Activated naive CD8-positive, alpha-beta T cell treated with anti-CD3 and anti-CD28 coated beads for 36 hours (primary cell): Measurements from ENCODE around the gene NPHP3. TPM values are rescaled to one million over a fixed set of nuclear protein-coding genes. Genes with fewer than 3 reads are reported as not detected.
"Not testable (repeated sequence)": the region's sequence is repeated elsewhere in the genome, so short reads cannot be mapped to it uniquely, and the experiment has no call there.

Experiments
- DNase-seq: peaks from one replicate; pipeline ENCODE4 v3.0.0; 2021
- H3K27ac Mint-ChIP-seq: one replicate; pipeline ENCODE4 v1.8.0; 2022; ENCODE audit warnings: mild to moderate bottlenecking, moderate library complexity, mixed read lengths
- H3K27me3 Mint-ChIP-seq: one replicate; pipeline ENCODE4 v1.8.0; 2022; ENCODE audit warnings: mild to moderate bottlenecking, mixed read lengths
- H3K36me3 Mint-ChIP-seq: one replicate; pipeline ENCODE4 v1.8.0; 2021; ENCODE audit warnings: mild to moderate bottlenecking, mixed read lengths
- H3K4me1 Mint-ChIP-seq: one replicate; pipeline ENCODE4 v1.8.0; 2021; ENCODE audit warnings: mixed read lengths
- H3K4me3 Mint-ChIP-seq: one replicate; pipeline ENCODE4 v1.8.0; 2022; ENCODE audit warnings: mild to moderate bottlenecking, moderate library complexity, mixed read lengths
- H3K9me3 Mint-ChIP-seq: one replicate; pipeline ENCODE4 v1.8.0; 2022; ENCODE audit warnings: mixed read lengths
- total RNA-seq, 2 experiments: library from RNA; stranded (reverse); gene quantifications; one replicate each; pipeline ENCODE4 v1.2.3, GENCODE V29; 2021

The NPHP3 gene
- total RNA-seq, 2 experiments from 2014 or later = 7.3 to 8.4 TPM

DNA sequence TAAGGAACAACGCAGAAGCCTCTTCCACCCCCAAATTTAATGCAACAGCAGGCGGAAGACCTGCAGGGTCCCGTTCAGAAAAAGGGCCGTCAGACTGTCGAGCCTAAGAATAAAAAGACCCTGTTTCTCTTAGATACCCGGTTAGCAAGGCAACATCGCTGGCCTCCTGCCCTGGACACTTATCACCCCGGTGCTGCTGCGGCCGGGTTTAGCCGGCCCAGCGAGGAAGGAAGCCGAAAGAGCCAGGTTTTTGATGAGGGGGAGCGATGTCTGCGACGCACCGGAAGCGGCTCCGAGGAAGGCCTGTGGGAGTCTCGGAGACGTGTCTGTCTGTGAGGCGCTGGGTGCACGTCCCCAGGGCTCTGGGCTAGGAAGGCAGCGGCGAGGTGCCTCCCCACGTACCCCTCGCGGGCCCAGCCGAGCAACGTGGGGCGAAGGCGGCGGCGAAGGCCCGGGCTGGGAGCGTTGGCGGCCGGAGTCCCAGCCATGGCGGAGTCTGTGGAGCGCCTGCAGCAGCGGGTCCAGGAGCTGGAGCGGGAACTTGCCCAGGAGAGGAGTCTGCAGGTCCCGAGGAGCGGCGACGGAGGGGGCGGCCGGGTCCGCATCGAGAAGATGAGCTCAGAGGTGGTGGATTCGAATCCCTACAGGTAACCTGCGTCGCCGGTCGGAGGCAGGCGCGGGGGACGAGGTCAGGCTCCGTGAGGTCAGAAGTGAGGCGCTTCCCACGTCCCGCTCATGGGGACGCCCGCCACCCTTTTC is 62.0 kb downstream of the NPHP3 start, which contains the start of gene UBA5:
Gene UBA5 (plus strand): TSS at position 278 of the 759 bp plus-strand sequence. CDS start 209 bp downstream, at position 487.
- no peaks in the 10 kb centered on the region for H3K9me3 Mint-ChIP-seq

DNA sequence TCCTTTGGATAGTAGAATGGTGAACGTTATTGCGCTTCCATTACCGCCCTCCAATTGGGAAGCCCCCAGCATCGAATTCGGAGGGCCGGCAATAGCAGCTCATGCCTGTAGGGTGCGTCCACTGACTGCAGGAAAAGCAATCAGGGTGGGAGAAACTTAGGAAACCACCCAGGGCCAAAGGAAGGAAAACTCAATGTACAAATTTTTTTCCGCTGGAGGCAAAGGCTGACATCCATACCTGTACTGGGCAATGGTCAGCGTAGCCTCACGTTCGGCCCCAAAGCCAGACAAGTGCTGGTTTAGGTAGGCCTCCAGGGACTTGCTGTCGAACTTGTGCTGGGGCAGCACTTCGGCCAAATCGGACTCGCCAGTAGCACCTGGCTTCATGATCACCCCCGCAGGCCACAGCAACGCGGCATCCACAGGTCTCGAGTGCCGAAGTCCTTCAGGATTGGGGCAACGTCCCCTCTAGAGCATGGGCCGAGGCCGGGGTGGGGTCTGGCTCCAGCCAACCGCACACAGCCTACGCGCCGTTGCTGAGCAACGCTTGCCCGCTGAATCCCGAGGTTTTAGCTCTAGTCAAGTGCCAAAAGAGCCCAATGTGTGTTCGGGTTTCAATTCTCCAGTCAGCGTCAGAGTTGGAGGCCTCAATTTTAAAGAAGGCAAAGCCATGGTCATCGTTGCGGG is 62.7 kb downstream of the NPHP3 start, which contains the start of gene ACAD11:
Gene ACAD11 (minus strand): TSS at position 445 of the 687 bp plus-strand sequence. CDS start 58 bp downstream, at position 387.
- H3K4me3 Mint-ChIP-seq = peak within 1 kb of the TSS; percentile 94
- peaks cover 20% of the 10 kb centered on the region for H3K36me3 Mint-ChIP-seq
- DNase-seq = peak; percentile 55
- H3K4me1 Mint-ChIP-seq = peaks cover 47% of the 10 kb centered on the region
- peak within 1 kb of the TSS; percentile 97 for H3K27ac Mint-ChIP-seq
- H3K9me3 Mint-ChIP-seq = no peaks in the 10 kb centered on the region
- H3K27me3 Mint-ChIP-seq = no peaks in the 10 kb centered on the region

More for the DNA sequence above, 62.0 kb downstream of the NPHP3 start, which contains the start of gene UBA5:
- peak within 1 kb of the TSS; percentile 94 for H3K4me3 Mint-ChIP-seq
- no peaks in the 10 kb centered on the region for H3K27me3 Mint-ChIP-seq
- H3K27ac Mint-ChIP-seq = peak within 1 kb of the TSS; percentile 97
- DNase-seq = peak; percentile 78
- H3K36me3 Mint-ChIP-seq = peaks cover 20% of the 10 kb centered on the region
- peaks cover 51% of the 10 kb centered on the region for H3K4me1 Mint-ChIP-seq

- peaks cover 19% of the 10 kb centered on the region for H3K36me3 Mint-ChIP-seq
- peak overlapping the region; percentile 94 for H3K4me3 Mint-ChIP-seq
- H3K27me3 Mint-ChIP-seq = no peaks in the 10 kb centered on the region
- no peaks in the 10 kb centered on the region for H3K9me3 Mint-ChIP-seq
- peaks cover 43% of the 10 kb centered on the region for H3K4me1 Mint-ChIP-seq
- peak overlapping the region; percentile 97 for H3K27ac Mint-ChIP-seq
- DNase-seq = no peak
These were observed 63.2 kb downstream of the NPHP3 start for GRCh38 chr3:132659000-132659364.

DNA sequence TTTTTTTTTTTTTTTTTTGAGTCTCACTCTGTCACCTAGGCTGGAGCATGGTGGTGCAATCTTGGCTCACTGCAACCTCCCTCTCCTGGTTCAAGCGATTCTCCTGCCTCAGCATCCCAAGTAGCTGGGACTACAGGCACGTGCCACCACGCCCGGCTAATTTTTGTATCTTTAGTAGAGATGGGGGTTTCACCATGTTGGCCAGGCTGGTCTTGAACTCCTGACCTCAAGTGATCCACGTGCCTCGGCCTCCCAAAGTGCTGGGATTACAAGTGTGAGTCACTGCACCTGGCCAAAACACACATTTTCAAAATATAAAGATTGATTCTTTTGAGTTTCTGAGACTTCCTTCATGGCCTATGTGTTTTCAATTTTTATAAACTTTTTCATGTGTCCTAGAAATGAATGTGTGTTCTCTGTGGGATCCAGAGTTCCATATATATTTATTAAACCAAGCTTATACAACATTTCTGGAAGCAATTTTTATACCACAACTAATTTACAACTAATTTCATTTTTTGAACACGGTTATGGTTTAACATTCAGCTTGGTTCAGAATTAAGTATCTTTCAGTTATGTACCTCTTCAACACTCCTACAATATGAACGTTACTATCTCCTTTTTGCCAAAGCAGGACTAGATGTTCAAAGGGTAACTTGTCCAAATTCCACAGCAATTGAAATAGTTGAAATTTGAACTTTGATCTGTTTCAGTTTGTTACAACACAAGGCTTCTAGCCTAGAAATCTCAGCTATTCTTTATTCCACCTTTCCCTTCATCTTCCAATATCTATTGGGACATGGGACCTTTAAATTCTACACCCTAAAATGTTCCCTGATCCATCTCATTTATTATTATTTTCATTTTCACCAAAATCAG is 64.1 kb downstream of the NPHP3 start:
- no peaks in the 10 kb centered on the region for H3K9me3 Mint-ChIP-seq
- peaks cover 15% of the 10 kb centered on the region for H3K36me3 Mint-ChIP-seq
- DNase-seq = no peak
- H3K27me3 Mint-ChIP-seq = no peaks in the 10 kb centered on the region
- H3K4me3 Mint-ChIP-seq = peak overlapping the region; percentile 94
- peaks cover 35% of the 10 kb centered on the region for H3K4me1 Mint-ChIP-seq
- H3K27ac Mint-ChIP-seq = no peak overlapping the region

- H3K36me3 Mint-ChIP-seq = peaks cover 3% of the 10 kb centered on the region
- no peaks in the 10 kb centered on the region for H3K9me3 Mint-ChIP-seq
- no peaks in the 10 kb centered on the region for H3K27me3 Mint-ChIP-seq
- peaks cover 20% of the 10 kb centered on the region for H3K4me1 Mint-ChIP-seq
- no peak for DNase-seq
- H3K27ac Mint-ChIP-seq = no peak overlapping the region
- no peak overlapping the region for H3K4me3 Mint-ChIP-seq
These were observed 66.7 kb downstream of the NPHP3 start for GRCh38 chr3:132655471-132655870.

- DNase-seq = no peak
- Mint-ChIP-seq H3K36me3 (peaks cover 3% of the 10 kb centered on the region), H3K4me3 (no peak overlapping the region), H3K27ac (no peak overlapping the region), H3K4me1 (peaks cover 20% of the 10 kb centered on the region), H3K9me3 (no peaks in the 10 kb centered on the region), H3K27me3 (no peaks in the 10 kb centered on the region)
These were observed 67.5 kb downstream of the NPHP3 start for GRCh38 chr3:132654721-132655120.

- no peak for DNase-seq
- Mint-ChIP-seq H3K4me3 (no peak overlapping the region), H3K36me3 (peaks cover 3% of the 10 kb centered on the region), H3K27ac (no peak overlapping the region), H3K9me3 (no peaks in the 10 kb centered on the region), H3K4me1 (peaks cover 20% of the 10 kb centered on the region), H3K27me3 (no peaks in the 10 kb centered on the region)
These were observed 68.0 kb downstream of the NPHP3 start for GRCh38 chr3:132654190-132654589.

GRCh38 chr3:132652640-132653270 is 69.5 kb downstream of the NPHP3 start:
- no peaks in the 10 kb centered on the region for H3K9me3 Mint-ChIP-seq
- no peak overlapping the region for H3K4me3 Mint-ChIP-seq
- H3K4me1 Mint-ChIP-seq = peaks cover 17% of the 10 kb centered on the region
- no peaks in the 10 kb centered on the region for H3K27me3 Mint-ChIP-seq
- no peak overlapping the region for H3K27ac Mint-ChIP-seq
- no peak for DNase-seq
- peaks cover 3% of the 10 kb centered on the region for H3K36me3 Mint-ChIP-seq

DNA sequence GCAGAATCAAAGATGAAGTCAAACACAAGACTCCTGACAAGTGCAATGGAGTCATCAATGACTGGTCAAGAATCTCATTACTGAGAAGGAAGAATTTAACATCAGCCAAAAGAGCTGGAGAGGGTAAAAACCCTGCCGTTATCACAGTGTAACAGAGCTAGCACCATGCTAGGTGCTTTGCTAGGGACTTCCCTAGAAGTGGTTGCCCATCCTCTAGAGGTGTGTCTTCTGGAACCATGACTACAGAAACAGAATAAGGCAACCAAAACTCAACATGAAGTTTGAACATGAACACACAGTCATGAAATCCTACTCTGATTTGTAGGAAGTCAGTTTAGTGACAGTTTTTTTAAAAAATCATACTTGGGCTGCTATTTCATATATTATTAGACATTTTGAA is 72.1 kb downstream of the NPHP3 start:
- Mint-ChIP-seq H3K4me1 (peaks cover 6% of the 10 kb centered on the region), H3K9me3 (no peaks in the 10 kb centered on the region), H3K27me3 (no peaks in the 10 kb centered on the region), H3K36me3 (no peaks in the 10 kb centered on the region), H3K27ac (no peak overlapping the region), H3K4me3 (no peak overlapping the region)
- DNase-seq = no peak

- H3K36me3 Mint-ChIP-seq = peaks cover 3% of the 10 kb centered on the region
- H3K4me1 Mint-ChIP-seq = peaks cover 4% of the 10 kb centered on the region
- H3K27me3 Mint-ChIP-seq = no peaks in the 10 kb centered on the region
- no peak for DNase-seq
- no peaks in the 10 kb centered on the region for H3K9me3 Mint-ChIP-seq
- H3K4me3 Mint-ChIP-seq = no peak overlapping the region
- H3K27ac Mint-ChIP-seq = no peak overlapping the region
These were observed 77.2 kb downstream of the NPHP3 start for GRCh38 chr3:132645058-132645457.

DNA sequence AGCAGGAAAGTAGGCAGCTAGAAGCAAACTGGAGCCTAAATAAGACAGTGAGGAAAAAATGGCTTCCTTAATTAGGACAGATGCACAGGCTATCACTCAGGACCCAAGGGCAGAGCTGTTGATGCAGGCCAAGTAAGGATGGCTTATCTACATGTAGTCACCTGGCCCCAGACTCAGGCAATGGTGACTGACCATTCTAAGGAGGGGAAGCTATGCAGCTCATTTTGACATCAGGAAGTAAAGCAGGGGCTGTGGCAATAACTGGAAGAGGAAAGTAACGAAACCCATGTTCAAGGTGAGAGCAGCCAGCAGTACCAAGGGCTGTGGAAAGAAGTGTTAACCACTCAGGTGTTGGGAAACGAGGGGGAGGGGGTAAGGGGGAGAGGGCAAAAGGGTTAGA is 78.8 kb downstream of the NPHP3 start:
- no peak for DNase-seq
- Mint-ChIP-seq H3K4me1 (peaks cover 2% of the 10 kb centered on the region), H3K9me3 (no peaks in the 10 kb centered on the region), H3K27me3 (no peaks in the 10 kb centered on the region), H3K27ac (no peak overlapping the region), H3K36me3 (peaks cover 7% of the 10 kb centered on the region), H3K4me3 (no peak overlapping the region)

DNA sequence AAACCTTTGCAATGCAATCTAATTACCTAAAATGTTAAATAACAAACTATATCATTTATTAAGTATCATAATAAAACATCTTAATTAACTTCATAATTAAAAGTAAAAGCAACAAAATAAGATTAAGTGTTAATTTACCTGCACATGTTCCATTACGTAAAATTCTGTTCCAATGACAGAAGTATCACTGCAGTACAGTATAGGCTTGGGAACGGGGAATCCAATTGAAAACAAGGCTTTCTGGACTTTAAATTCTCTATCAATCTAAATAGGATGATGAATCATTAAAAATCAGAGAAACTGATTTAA is 79.7 kb downstream of the NPHP3 start:
- H3K4me1 Mint-ChIP-seq = peaks cover 2% of the 10 kb centered on the region
- no peak for DNase-seq
- peaks cover 7% of the 10 kb centered on the region for H3K36me3 Mint-ChIP-seq

GRCh38 chr3:132641837-132642538 is 80.2 kb downstream of the NPHP3 start:
- peaks cover 2% of the 10 kb centered on the region for H3K4me1 Mint-ChIP-seq
- peaks cover 7% of the 10 kb centered on the region for H3K36me3 Mint-ChIP-seq
- no peak overlapping the region for H3K27ac Mint-ChIP-seq
- H3K9me3 Mint-ChIP-seq = no peaks in the 10 kb centered on the region
- H3K4me3 Mint-ChIP-seq = no peak overlapping the region
- DNase-seq = no peak
- H3K27me3 Mint-ChIP-seq = no peaks in the 10 kb centered on the region

More for the DNA sequence above, 79.7 kb downstream of the NPHP3 start:
- H3K27ac Mint-ChIP-seq = no peak overlapping the region
- no peaks in the 10 kb centered on the region for H3K27me3 Mint-ChIP-seq
- no peak overlapping the region for H3K4me3 Mint-ChIP-seq
- H3K9me3 Mint-ChIP-seq = no peaks in the 10 kb centered on the region

GRCh38 chr3:132641427-132641826 is 80.8 kb downstream of the NPHP3 start:
- H3K27ac Mint-ChIP-seq, H3K4me3 Mint-ChIP-seq, H3K9me3 Mint-ChIP-seq, H3K27me3 Mint-ChIP-seq, H3K4me1 Mint-ChIP-seq, DNase-seq: not testable (repeated sequence)
- H3K36me3 Mint-ChIP-seq = peaks cover 10% of the 10 kb centered on the region
